ENCODE results near the gene SGSH. TPM values are rescaled to one million over a fixed set of nuclear protein-coding genes. Genes with fewer than 3 reads are reported as not detected.

Gene SGSH
- 10 to 100 TPM; 15.7 to 34.7 (median 24.7) TPM for total RNA-seq

DNA sequence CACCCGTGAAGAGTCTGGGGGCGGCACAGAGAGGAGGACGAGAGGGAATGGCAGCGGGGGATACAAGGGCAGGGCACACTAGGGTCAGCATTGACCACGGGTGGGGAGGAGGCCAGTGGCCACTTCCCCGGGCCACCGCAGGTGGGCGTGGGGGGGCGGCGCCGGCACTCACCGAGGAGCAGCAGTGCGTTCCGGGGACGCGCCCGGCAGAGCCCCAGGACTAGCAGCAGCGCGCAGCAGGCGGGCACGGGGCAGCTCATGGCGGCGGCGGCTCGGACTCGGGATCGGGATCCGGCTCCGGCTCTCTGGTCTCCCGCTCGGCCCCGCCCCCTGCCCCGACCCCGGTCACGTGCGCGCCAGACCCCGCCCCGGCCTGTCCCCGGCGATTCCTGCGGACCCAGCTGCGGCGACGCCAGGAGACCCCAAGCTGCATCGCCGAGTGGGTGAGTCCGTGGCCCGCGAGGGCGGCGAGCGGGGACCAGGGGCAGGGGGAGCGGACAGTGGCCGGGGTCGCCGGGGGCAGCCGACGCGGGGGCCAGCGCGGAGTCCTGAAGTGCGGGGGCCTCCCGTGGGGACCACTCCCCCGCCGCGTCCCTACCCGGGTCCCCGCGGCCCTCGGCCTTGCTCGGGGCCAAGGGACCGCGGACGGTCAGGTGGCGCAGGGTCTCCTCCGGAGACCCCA is at the start of gene SGSH, which contains the start of gene SLC26A11:
TSS of gene SGSH (minus strand) at position 280 of the 682 bp plus-strand sequence. CDS start at position 260, 20 bp downstream.
TSS of gene SLC26A11 (plus strand) at position 374 of the 682 bp plus-strand sequence. CDS start 1,134 bp downstream, outside the sequence.
- no peak for TF ChIP-seq CTCF (IDR thresholded peaks at IDR 0.05; ENCODE audit: low read depth)

GRCh38 chr17:80269405-80269807 is 49.3 kb upstream of the SGSH start:
- TF ChIP-seq CTCF (IDR thresholded peaks at IDR 0.05; ENCODE audit: low read depth) = no peak

- no peak for TF ChIP-seq CTCF (IDR thresholded peaks at IDR 0.05; ENCODE audit: low read depth)
Observed at GRCh38 chr17:80268427-80268826, 48.3 kb upstream of the SGSH start.

GRCh38 chr17:80267391-80267790 is 47.3 kb upstream of the SGSH start:
- no peak for TF ChIP-seq CTCF (IDR thresholded peaks at IDR 0.05; ENCODE audit: low read depth)

GRCh38 chr17:80265205-80266068 is 45.3 kb upstream of the SGSH start:
- TF ChIP-seq CTCF (IDR thresholded peaks at IDR 0.05; ENCODE audit: low read depth) = no peak

DNA sequence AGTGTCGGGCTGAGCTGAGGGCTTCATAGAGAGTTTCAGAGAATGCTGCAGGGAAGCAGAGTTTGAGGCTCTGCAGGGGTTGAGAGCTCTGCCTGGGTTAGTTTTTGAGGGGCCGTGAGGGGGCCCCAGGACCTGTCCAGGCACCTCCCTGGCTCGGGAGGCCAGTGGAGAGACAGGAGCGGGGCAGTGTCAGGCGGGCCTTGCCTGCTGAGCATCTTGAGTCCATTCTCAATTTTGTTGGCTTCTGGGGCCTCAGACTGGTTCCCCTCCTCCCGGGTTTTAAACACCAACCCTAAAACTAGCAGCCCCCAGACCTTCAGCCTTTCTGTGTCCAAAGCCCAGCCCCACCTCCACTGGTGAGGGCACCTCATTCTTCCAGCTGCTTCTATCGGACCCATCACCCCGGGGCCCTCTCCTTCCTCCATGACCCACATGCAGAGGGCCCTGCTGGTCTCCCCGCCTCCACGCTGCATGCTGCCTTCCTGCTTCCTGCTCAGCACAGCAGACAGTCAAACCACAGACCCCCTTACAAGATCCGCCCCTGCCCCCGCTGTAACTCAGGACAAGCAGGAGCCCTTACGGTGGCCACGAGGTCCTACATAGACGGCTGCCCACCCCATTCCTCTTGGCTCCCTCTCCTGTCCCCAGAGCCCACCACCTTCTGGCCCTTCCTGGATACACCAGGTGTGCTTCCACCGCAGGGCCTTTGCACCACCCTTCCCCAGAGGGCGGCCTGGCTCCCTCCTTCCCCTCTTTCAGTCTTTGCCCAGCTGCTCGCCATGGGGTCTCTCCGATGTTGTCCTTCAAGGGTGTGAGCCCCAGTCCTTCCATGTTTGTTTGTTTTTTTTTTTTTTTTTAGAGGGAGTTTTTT is 44.3 kb upstream of the SGSH start:
- TF ChIP-seq CTCF (IDR thresholded peaks at IDR 0.05; ENCODE audit: low read depth) = no peak

All from subcutaneous adipose tissue (tissue), 4 donors.